Lower leg skin (tissue), 3 donors: ENCODE measurements around the gene C19orf33.

ENCODE experiments used
- CTCF ChIP-seq, 3 donors: fragments of 450-650 bp; IDR thresholded peaks; one replicate each; pipeline ENCODE4 v1.5.1; 2016; ENCODE audit warnings: antibody characterized with exemption in 3 of 3, mild to moderate bottlenecking in 3 of 3, moderate library complexity in 2 of 3
- POLR2A ChIP-seq, 2 donors: fragments of 450-650 bp; IDR thresholded peaks; one replicate each; pipeline ENCODE4 v1.6.1; 2016 to 2017; ENCODE audit warnings: antibody characterized with exemption in 2 of 2, mild to moderate bottlenecking in 1 of 2, moderate library complexity in 1 of 2

- TF ChIP-seq CTCF (IDR thresholded peaks at IDR 0.05) (no peak), POLR2A (IDR thresholded peaks at IDR 0.05) (no peak)
Measured at GRCh38 chr19:38262585-38263268, 41.3 kb upstream of the C19orf33 start.
